Activated CD4-positive, CD25-positive, alpha-beta regulatory T cell treated with anti-CD3 and anti-CD28 coated beads, Interleukin-2, amount 50 U/mL, for 24 hours (primary cell): ENCODE results near the gene KLHL21.

Experiments used
- ATAC-seq, 2 donors: fragments of 150-1000 bp; cut with Tn5 transposase; one replicate each; pipeline ENCODE4 v1.10.0; 2021; ENCODE audit warnings: mild to moderate bottlenecking in 1 of 2, moderate library complexity in 1 of 2

KLHL21 gene

GRCh38 chr1:6546326-6546725 is 56.3 kb downstream of the KLHL21 start:
- no peak for ATAC-seq

- ATAC-seq: peak; percentile 27 to 42
Observed at GRCh38 chr1:6545276-6546112, 57.2 kb downstream of the KLHL21 start.

GRCh38 chr1:6544831-6545230 is 57.8 kb downstream of the KLHL21 start:
- ATAC-seq: peak; percentile 90 to 92
